K562 (cell line): ENCODE data around the gene FCHO2. TPM values are rescaled to one million over a fixed set of nuclear protein-coding genes. Genes with fewer than 3 reads are reported as not detected.

Experiments used
- CHD4 ChIP-seq: fragments of 200-600 bp; sonication (generic); IDR thresholded peaks from 3 replicates; pipeline ENCODE4 v1.6.1; 2012; ENCODE audit warnings: low read depth, mild to moderate bottlenecking, mixed read lengths, low read length, inconsistent platforms; ENCODE audit not compliant: insufficient read depth, insufficient replicate concordance, poor library complexity, severe bottlenecking
- E2F8 ChIP-seq: fragments of 450-650 bp; IDR thresholded peaks from 2 replicates; pipeline ENCODE4 v1.7.1; 2018; ENCODE audit warnings: mild to moderate bottlenecking, low read depth; ENCODE audit not compliant: partially characterized antibody
- ESRRB ChIP-seq: fragments of 250-450 bp; sonication (Bioruptor Pico); IDR thresholded peaks from 2 replicates; pipeline ENCODE4 v1.5.0; 2020; ENCODE audit warnings: mild to moderate bottlenecking, moderate library complexity, borderline replicate concordance
- MLX ChIP-seq, 2 experiments: fragments of 450-650 bp in 1 of 2; sonication (generic) in 1 of 2; formaldehyde crosslinking; conservative IDR thresholded peaks; 2 replicates each; pipeline versions ENCODE4 v1.4.0 to v1.8.1; 2020 to 2022; ENCODE audit warnings: mild to moderate bottlenecking in 1 of 2, missing genetic modification reagents in 1 of 2
- MTA3 ChIP-seq: fragments of 450-650 bp; formaldehyde crosslinking; IDR thresholded peaks from 2 replicates; pipeline ENCODE4 v1.6.1; 2017; ENCODE audit warnings: mild to moderate bottlenecking, borderline replicate concordance
- NCOA2 ChIP-seq, 2 experiments: fragments of 450-650 bp; IDR thresholded peaks; 2 replicates each; pipeline ENCODE4 v1.6.1; 2018; ENCODE audit warnings: mild to moderate bottlenecking in 2 of 2, moderate library complexity in 1 of 2; ENCODE audit not compliant: partially characterized antibody in 2 of 2
- NCOA4 ChIP-seq: fragments of 450-650 bp; IDR thresholded peaks from 2 replicates; pipeline ENCODE4 v1.6.1; 2018; ENCODE audit warnings: mild to moderate bottlenecking; ENCODE audit not compliant: partially characterized antibody
- STAT5B ChIP-seq: fragments of 250-450 bp; sonication (Bioruptor Pico); IDR thresholded peaks from 2 replicates; pipeline ENCODE4 v1.8.0; 2021; ENCODE audit warnings: mild to moderate bottlenecking, inconsistent platforms
- TEAD1 ChIP-seq, 2 experiments: fragments of 450-650 bp in 1 of 2; sonication (generic) in 1 of 2; formaldehyde crosslinking; IDR thresholded peaks; 2 replicates each; pipeline versions ENCODE4 v1.4.0 to v1.8.0; 2020 to 2022; ENCODE audit warnings: mild to moderate bottlenecking in 2 of 2, missing genetic modification reagents in 1 of 2
- TGIF2 ChIP-seq: sonication (generic); formaldehyde crosslinking; IDR thresholded peaks from 2 replicates; pipeline ENCODE4 v1.8.1; 2022; ENCODE audit warnings: mild to moderate bottlenecking, missing genetic modification reagents, moderate library complexity
- ZC3H4 ChIP-seq: sonication (generic); formaldehyde crosslinking; IDR thresholded peaks from 2 replicates; pipeline ENCODE4 v1.9.0; 2021; ENCODE audit warnings: missing genetic modification reagents, borderline replicate concordance
- ZC3H8 ChIP-seq: fragments of 450-650 bp; IDR thresholded peaks from 2 replicates; pipeline ENCODE4 v1.6.1; 2017
- ZNF133 ChIP-seq: fragments of 250-450 bp; sonication (Bioruptor Pico); IDR thresholded peaks from 2 replicates; pipeline ENCODE4 v1.4.0; 2020; ENCODE audit warnings: mild to moderate bottlenecking
- ZNF140 ChIP-seq: fragments of 250-450 bp; sonication (Bioruptor Pico); IDR thresholded peaks from 2 replicates; pipeline ENCODE4 v1.8.0; 2021; ENCODE audit warnings: moderate library complexity, mild to moderate bottlenecking, inconsistent platforms
- ZNF146 ChIP-seq: IDR thresholded peaks from one replicate; pipeline ENCODE4 v1.6.1; 2018; ENCODE audit warnings: missing compliant biosample characterization; ENCODE audit not compliant: unreplicated experiment
- ZNF232 ChIP-seq: sonication (generic); formaldehyde crosslinking; IDR thresholded peaks from 2 replicates; pipeline ENCODE4 v1.8.0; 2022; ENCODE audit warnings: mild to moderate bottlenecking, missing genetic modification reagents
- ZNF75A ChIP-seq: fragments of 450-650 bp; formaldehyde crosslinking; IDR thresholded peaks from 2 replicates; pipeline ENCODE4 v1.4.0; 2020; ENCODE audit warnings: mild to moderate bottlenecking
- polyA plus RNA-seq, 8 experiments: library from polyadenylated mRNA; depleted of rRNA in 4 of 8; stranded (reverse) in 5 of 8; unstranded in 3 of 8; fragments of >200 nt; fragmentation: Nextera tagmentation in 2 of 8; fragmentation: Illumina TruSeq in 1 of 8; extraction: Ambion mirVana in 2 of 8; extraction: Trizol in 1 of 8; gene quantifications; 2 replicates each; pipeline versions ENCODE4 v1.2.1 to v1.2.3, GENCODE V29; 2011 to 2014; ENCODE audit warnings: inconsistent platforms in 1 of 8, missing spikeins in 1 of 8
- total RNA-seq, 7 experiments: library from RNA; depleted of rRNA in 6 of 7; stranded (reverse); fragments of >200 nt in 6 of 7; fragmentation: Illumina TruSeq in 2 of 7; extraction: Trizol in 2 of 7; gene quantifications; 2 replicates each; pipeline versions ENCODE4 v1.2.1 to v1.2.3, GENCODE V29; 2011 to 2021; ENCODE audit warnings: low replicate concordance in 1 of 7

FCHO2 gene
- total and polyA plus RNA-seq, 9 of the 15 experiments (the other 6 are each of a cell fraction or from before 2014, with no cell fraction given): 4.4 to 13.4 (median 8.3) TPM

GRCh38 chr5:72955768-72956323 is at the start of gene FCHO2 (continued):
- no peak for TF ChIP-seq E2F8
- TF ChIP-seq ZNF146 (CRISPR knock-in tag): no peak
- TF ChIP-seq NCOA2 (IDR thresholded peaks at IDR 0.05; ENCODE audit: partially characterized antibody in 2 of 2): no peak
- no peak for TF ChIP-seq CHD4
- TF ChIP-seq ZNF75A (CRISPR knock-in tag): no peak
- no peak for TF ChIP-seq ZNF133 (CRISPR knock-in tag)
- TF ChIP-seq ZNF140: no peak
- TF ChIP-seq ZC3H4: no peak
- TF ChIP-seq STAT5B: no peak
- no peak for TF ChIP-seq MLX (CRISPR knock-in tag; conservative IDR thresholded peaks at IDR 0.05)
- no peak for TF ChIP-seq ZC3H8
- TF ChIP-seq TEAD1 (CRISPR knock-in tag; IDR thresholded peaks at IDR 0.05): no peak
- TF ChIP-seq TGIF2 (CRISPR knock-in tag): no peak
- TF ChIP-seq NCOA4: no peak
- 0 out of 2 replicates have a peak, but pooled peaks have one; percentile 73 for TF ChIP-seq ZNF232
- TF ChIP-seq MTA3: no peak; the same call in 1 of the 2 replicates
- TF ChIP-seq ESRRB (CRISPR knock-in tag): no peak
